Adipose tissue (tissue), 3 donors: ENCODE data around the gene ICAM1. TPM values are rescaled to one million over a fixed set of nuclear protein-coding genes. Genes with fewer than 3 reads are reported as not detected.

Experiments used
- H3K27ac ChIP-seq: one replicate; pipeline ENCODE4 v1.5.1; 2013; ENCODE audit warnings: low read depth, low read length
- WGBS, 3 donors: extraction: QIAGEN DNeasy Blood & Tissue Kit; methylation state at CpG; one replicate each; pipeline ENCODE4 v1.1.7; 2013; 5-methylcytosine and 5-hydroxymethylcytosine counted together
- polyA plus RNA-seq, 3 donors: library from polyadenylated mRNA; stranded (reverse); fragments of 200-250 nt; gene quantifications; one replicate each; pipeline ENCODE4 v1.2.3, GENCODE V29; 2013
- donor health status: healthy with polysubstance abuse.
- donor health status: Bipolar disorder and iron deficiency.
- donor health status: healthy.

The ICAM1 gene
- polyA plus RNA-seq, 3 donors = 5.6 to 134 (median 26.0) TPM

DNA sequence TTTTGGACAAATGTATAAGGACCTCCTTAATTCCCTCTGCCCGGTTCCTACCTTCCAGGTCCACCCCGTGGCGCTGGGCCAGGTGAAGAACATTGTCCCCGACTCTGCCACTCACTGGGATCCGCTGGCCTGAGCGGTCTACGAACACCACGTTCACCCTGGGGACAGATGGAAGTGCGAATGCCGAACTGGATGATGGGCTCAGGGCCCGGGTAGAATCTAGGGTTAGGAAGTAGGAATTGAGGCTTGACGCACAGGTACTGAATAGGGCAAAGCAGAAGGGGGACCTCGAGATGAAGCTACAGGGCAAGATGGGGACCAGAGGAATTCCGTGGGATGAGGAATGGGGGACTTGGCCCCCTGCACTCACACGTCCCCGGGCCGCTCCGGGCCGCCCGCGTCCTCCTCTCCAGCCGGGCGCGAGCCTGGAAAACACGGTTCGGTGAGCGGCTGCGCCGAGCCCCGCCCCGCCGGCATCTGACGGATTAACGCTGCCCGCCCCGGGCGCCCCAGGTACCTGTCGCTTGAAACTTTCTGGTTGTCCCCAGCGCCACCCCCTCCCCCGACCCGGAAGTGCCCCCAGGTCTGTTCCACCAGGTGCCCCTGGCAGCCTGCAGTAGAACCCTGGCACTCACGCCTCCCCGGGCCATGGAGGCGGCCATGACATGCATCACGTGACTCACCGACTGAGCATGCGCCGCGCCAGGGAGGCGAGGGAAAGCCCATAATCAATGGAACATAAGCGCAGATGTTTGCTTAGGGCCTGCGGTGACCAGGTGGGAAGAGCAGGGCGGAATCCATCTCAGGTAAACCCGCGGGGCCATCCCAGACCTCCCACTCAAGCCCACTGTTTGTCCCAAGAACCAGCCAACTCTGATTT is 44.7 kb downstream of the ICAM1 start, which contains the start of gene FDX2:
FDX2 (minus strand) TSS at position 681 of the 880 bp plus-strand sequence; CDS start at position 662, 19 bp downstream.
- H3K27ac ChIP-seq = no peak within 1 kb of the TSS
- WGBS, 3 donors = 0 to 1% (median 1%) methylated on average over 49 to 55 of the region's 55 CpGs

DNA sequence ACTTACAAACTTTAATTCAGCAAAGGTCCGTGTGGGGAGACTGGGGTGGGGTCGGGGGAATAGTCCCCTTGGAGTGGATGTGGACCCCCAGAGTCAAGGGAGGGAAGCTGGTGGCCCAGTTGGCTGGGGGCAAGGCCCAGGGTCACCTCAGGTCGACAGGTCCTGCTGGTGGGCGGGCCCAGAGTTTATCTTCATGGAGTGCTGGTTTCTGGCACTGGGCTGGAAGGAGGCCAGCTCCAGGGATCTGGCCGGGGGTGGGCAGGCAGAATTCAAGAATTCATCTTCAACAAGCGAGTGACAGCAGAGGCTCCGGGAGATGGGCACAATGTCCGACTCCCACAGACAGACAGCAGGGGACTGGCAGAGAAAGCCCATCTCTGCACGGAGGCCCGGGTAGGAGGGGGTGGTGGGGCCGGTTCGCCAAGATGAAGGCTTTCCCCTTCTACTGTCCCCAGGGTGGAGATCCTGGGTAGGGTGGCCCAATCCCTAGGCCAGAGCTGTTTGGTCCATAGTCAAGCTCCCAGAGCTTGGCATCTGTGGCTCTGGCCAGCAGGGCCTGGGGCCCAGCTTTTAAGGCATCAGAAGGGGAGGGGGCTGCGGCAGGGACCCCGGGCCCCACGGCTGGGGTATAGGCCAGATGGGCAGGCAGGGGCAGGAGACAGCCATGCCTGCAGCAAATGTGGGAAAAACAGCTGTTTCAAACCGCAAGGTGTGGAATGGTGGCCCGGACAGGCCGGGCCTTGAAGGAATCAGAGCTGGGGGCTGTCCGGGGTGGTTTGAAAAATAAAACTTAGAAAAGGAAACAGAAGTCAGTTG is 45.5 kb downstream of the ICAM1 start:
- no peak overlapping the region for H3K27ac ChIP-seq
- 66 to 71% (median 70%) methylated on average over 18 to 19 of the region's 19 CpGs for WGBS, 3 donors

- WGBS, 3 donors = 84 to 87% (median 85%) methylated on average over 29 of the region's 29 CpGs
- no peak overlapping the region for H3K27ac ChIP-seq
Observed at GRCh38 chr19:10317045-10317856, 46.3 kb downstream of the ICAM1 start.

- H3K27ac ChIP-seq = no peak overlapping the region
- whole genome bisulfite sequencing, 3 donors = 91 to 95% (median 91%) methylated on average over 15 of the region's 15 CpGs
Observed at GRCh38 chr19:10317857-10318462, 47.0 kb downstream of the ICAM1 start.

- 89 to 91% (median 90%) methylated on average over 13 of the region's 13 CpGs for WGBS, 3 donors
- H3K27ac ChIP-seq = no peak overlapping the region
Observed at GRCh38 chr19:10318807-10319682, 48.1 kb downstream of the ICAM1 start.

- H3K27ac ChIP-seq = no peak overlapping the region
- WGBS, 3 donors = 94 to 96% (median 95%) methylated on average over 25 to 32 of the region's 32 CpGs
Observed at GRCh38 chr19:10320602-10321416, 49.9 kb downstream of the ICAM1 start.

- H3K27ac ChIP-seq = no peak overlapping the region
- 82 to 86% (median 82%) methylated on average over 11 of the region's 11 CpGs for WGBS, 3 donors
Observed at GRCh38 chr19:10321417-10321797, 50.5 kb downstream of the ICAM1 start.

- H3K27ac ChIP-seq = no peak overlapping the region
- WGBS, 3 donors = 88 to 95% (median 88%) methylated on average over 17 to 19 of the region's 19 CpGs
Observed at GRCh38 chr19:10321874-10322835, 51.2 kb downstream of the ICAM1 start.

DNA sequence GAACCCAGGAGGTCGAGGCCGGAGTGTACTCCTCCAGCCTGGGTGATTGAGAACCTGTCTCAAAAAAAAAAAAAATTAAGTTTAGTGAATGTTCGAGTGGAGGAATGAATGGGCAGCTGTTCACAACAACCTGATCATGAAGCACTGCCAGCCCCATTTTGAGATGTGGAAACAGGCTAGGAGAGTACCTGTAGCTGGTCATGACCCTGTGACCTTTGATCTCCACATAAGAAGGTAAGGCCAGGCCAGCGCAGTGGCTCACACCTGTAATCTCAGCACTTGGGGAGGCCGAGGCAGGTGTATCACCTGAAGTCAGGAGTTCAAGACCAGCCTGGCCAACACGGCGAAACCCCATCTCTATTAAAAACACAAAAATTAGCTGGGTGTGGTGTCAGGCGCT is 54.8 kb downstream of the ICAM1 start:
- H3K27ac ChIP-seq = no peak overlapping the region
- 90 to 94% (median 92%) methylated on average over 8 of the region's 8 CpGs for WGBS, 3 donors

GRCh38 chr19:10327793-10328192 is 56.9 kb downstream of the ICAM1 start:
- H3K27ac ChIP-seq = no peak overlapping the region
- 83 to 92% (median 87%) methylated on average over 7 of the region's 7 CpGs for WGBS, 3 donors

GRCh38 chr19:10328558-10329429 is 57.9 kb downstream of the ICAM1 start:
- WGBS, 3 donors = 93 to 96% (median 95%) methylated on average over 39 to 41 of the region's 41 CpGs
- no peak overlapping the region for H3K27ac ChIP-seq

- no peak overlapping the region for H3K27ac ChIP-seq
- 92 to 95% (median 94%) methylated on average over 13 of the region's 13 CpGs for WGBS, 3 donors
Observed at GRCh38 chr19:10329555-10329954, 58.6 kb downstream of the ICAM1 start.

GRCh38 chr19:10332158-10332964 is 61.4 kb downstream of the ICAM1 start:
- no peak overlapping the region for H3K27ac ChIP-seq
- 29 to 34% (median 32%) methylated on average over 18 of the region's 18 CpGs for WGBS, 3 donors
